Muscle layer of duodenum (tissue), 2 donors: ENCODE measurements around the gene TANC1.

Experiments
- H3K27ac ChIP-seq: one replicate; pipeline ENCODE4 v1.7.0; 2013; ENCODE audit warnings: mild to moderate bottlenecking, low read length
- H3K27me3 ChIP-seq: one replicate; pipeline ENCODE4 v1.7.0; 2013; ENCODE audit warnings: low read depth, mild to moderate bottlenecking, control low read depth, low read length
- H3K36me3 ChIP-seq, 2 donors: one replicate each; pipeline ENCODE4 v1.7.0; 2013; ENCODE audit warnings: low read length in 2 of 2, control low read depth in 1 of 2, mild to moderate bottlenecking in 1 of 2; ENCODE audit not compliant: insufficient read depth in 2 of 2, control insufficient read depth in 1 of 2
- H3K4me1 ChIP-seq, 2 donors: one replicate each; pipeline ENCODE4 v1.7.0; 2013; ENCODE audit warnings: low read length in 2 of 2, mild to moderate bottlenecking in 2 of 2, control low read depth in 1 of 2, moderate library complexity in 1 of 2; ENCODE audit not compliant: insufficient read depth in 2 of 2, control insufficient read depth in 1 of 2
- H3K4me3 ChIP-seq, 2 donors: one replicate each; pipeline ENCODE4 v1.7.0; 2013; ENCODE audit warnings: low read length in 2 of 2, low read depth in 1 of 2, mild to moderate bottlenecking in 1 of 2
- H3K9me3 ChIP-seq, 2 donors: one replicate each; pipeline ENCODE4 v1.7.0; 2013; ENCODE audit warnings: low read length in 2 of 2, control low read depth in 1 of 2, mild to moderate bottlenecking in 1 of 2; ENCODE audit not compliant: control insufficient read depth in 1 of 2
- donor health status: healthy.

TANC1 gene

GRCh38 chr2:158968396-158969161, at the start of gene TANC1:
TANC1 (plus strand) TSS chr2:158968640; CDS start chr2:159065911, 97,271 bp downstream.
- H3K4me3 ChIP-seq: peak within 1 kb of the TSS; percentile 83 to 87
- H3K9me3 ChIP-seq: no peaks in the 10 kb centered on the region
- no peaks in the 10 kb centered on the region for H3K27me3 ChIP-seq
- H3K36me3 ChIP-seq: no peaks in the 10 kb centered on the region
- H3K4me1 ChIP-seq: peaks cover 5 to 12% of the 10 kb centered on the region in 2 donors
- peak within 1 kb of the TSS; percentile 87 for H3K27ac ChIP-seq

DNA sequence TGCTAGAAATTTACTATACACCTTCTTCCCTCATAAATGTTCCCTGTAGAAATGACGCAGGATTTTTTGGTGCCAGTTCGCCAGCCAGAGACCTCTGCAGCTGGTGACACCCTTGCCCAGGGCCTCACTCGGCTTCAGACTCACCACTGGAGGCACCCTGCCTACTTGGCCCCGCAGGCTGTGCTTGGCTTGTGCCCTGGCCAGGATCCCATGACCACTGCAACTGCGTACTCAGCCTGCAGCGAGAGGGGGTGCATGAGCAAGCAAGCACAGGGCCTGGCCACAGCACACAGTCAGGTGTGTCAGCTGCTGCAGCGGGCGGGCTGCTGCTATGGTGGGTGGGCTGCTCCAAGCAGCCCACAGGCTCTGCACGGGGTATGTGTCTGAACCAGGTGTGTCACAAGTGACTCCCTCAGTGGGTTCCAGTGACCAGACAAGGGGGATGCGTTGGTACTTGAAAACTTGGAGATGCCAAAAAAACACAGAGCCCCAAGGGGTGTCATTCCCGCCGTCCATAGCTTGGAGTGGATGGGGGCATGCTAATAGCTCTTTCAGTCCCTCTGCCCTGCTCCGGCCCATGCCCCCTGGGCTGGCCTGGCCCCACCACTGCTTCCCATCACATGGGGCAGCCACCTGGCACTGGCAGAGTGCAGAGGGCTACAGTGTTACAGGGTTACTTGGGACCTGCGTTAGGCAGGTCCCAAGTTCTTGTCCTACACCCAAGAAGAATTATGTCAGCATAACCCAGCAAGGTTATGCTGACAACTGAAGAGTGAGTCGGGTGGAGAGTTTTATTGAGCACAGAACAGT, 46.6 kb upstream of the TANC1 start:
- H3K36me3 ChIP-seq: no peaks in the 10 kb centered on the region
- H3K27me3 ChIP-seq: no peaks in the 10 kb centered on the region
- peaks cover 0 to 2% of the 10 kb centered on the region in 2 donors for H3K9me3 ChIP-seq
- no peaks in the 10 kb centered on the region for H3K4me1 ChIP-seq
- no peak overlapping the region for H3K27ac ChIP-seq
- H3K4me3 ChIP-seq: no peak overlapping the region

DNA sequence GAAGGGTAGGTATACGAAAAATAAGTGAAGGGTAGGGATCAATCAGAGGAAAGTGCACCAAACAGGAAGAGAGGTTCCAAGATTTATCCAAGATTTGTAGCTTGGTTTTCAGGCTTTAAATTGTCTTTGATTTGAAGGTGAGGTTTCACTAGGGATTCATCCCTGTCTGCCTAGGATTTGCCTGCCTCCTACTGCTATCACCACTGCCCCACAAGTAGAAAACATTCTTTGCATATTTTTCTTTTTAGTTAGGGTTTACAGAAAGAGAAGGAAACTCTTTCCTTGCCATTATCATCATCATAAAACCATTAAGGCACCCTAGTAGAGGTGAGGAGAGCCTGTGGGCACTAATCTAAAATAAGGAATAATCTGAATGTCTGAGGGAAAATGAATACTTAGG, 45.8 kb upstream of the TANC1 start:
- H3K27ac ChIP-seq: no peak overlapping the region
- no peaks in the 10 kb centered on the region for H3K4me1 ChIP-seq
- no peak overlapping the region for H3K4me3 ChIP-seq
- H3K9me3 ChIP-seq: peaks cover 0 to 2% of the 10 kb centered on the region in 2 donors
- no peaks in the 10 kb centered on the region for H3K36me3 ChIP-seq
- no peaks in the 10 kb centered on the region for H3K27me3 ChIP-seq

- Histone ChIP-seq H3K4me3 (no peak overlapping the region), H3K4me1 (no peaks in the 10 kb centered on the region), H3K27me3 (no peaks in the 10 kb centered on the region), H3K36me3 (no peaks in the 10 kb centered on the region), H3K9me3 (peaks cover 0 to 2% of the 10 kb centered on the region in 2 donors), H3K27ac (no peak overlapping the region)
These were observed 45.3 kb upstream of the TANC1 start for GRCh38 chr2:158923180-158923594.

DNA sequence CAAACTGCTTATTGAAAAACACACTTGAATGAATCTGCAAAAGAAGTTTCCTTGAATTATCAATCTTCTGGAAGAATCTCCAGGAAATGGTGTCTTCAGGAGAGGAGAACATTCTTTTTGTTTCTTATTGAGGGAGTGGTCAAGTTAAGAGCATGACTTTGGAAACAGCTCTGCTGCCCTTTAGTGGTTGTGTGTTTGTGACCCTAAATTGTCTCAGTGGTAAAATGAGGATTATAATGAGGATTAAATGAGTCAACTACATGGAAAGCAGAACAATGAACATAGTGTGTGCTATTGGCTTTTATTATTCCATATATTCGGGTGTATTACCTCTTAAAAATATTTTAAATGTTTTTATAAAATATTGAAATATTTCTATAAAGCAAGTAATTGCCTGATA, 44.8 kb upstream of the TANC1 start:
- no peaks in the 10 kb centered on the region for H3K36me3 ChIP-seq
- H3K4me3 ChIP-seq: no peak overlapping the region
- H3K27ac ChIP-seq: no peak overlapping the region
- H3K4me1 ChIP-seq: no peaks in the 10 kb centered on the region
- H3K9me3 ChIP-seq: peaks cover 0 to 2% of the 10 kb centered on the region in 2 donors
- no peaks in the 10 kb centered on the region for H3K27me3 ChIP-seq

DNA sequence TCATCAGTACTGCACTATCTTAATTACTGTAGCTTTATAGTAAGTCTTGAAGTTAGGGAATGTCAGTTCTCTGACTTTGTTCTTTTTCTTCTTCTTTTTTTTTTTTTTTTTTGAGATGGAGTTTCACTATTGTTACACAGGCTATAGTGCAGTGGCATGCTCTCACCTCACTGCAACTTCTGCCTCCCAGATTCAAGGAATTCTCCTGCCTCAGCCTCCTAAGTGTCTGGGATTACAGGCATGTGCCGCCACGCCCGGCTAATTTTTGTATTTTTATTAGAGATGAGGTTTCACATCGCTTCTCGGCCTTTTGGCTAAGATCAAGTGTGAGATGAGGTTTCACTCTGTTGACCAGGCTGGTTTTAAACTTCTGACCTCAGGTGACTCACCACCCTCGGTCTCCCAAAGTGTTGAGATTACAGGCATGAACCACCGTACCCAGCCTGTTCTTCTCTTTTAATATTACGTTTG, 41.9 kb upstream of the TANC1 start:
- Histone ChIP-seq H3K27me3 (no peaks in the 10 kb centered on the region), H3K9me3 (peaks cover 0 to 2% of the 10 kb centered on the region in 2 donors), H3K27ac (no peak overlapping the region), H3K4me3 (no peak overlapping the region), H3K36me3 (no peaks in the 10 kb centered on the region), H3K4me1 (no peaks in the 10 kb centered on the region)

DNA sequence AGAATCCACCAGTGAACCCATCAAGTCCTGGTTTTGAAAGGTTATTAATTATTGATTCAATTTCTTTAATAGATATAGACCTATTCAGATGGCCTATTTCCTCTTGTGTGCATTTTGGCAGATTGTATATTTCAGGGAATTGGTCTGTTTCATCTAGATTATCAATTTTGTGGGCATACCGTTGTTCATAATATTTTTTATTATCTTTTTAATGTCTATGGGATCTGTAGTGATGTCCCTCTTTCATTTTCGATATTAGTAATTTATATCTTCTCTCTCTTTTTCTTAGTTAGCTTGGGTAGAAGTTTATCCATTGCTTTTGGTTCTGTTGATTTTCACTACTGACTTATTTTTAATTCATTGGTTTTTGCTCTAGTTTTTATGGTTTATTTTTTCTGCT, 39.9 kb upstream of the TANC1 start:
- peaks cover 0 to 2% of the 10 kb centered on the region in 2 donors for H3K9me3 ChIP-seq

DNA sequence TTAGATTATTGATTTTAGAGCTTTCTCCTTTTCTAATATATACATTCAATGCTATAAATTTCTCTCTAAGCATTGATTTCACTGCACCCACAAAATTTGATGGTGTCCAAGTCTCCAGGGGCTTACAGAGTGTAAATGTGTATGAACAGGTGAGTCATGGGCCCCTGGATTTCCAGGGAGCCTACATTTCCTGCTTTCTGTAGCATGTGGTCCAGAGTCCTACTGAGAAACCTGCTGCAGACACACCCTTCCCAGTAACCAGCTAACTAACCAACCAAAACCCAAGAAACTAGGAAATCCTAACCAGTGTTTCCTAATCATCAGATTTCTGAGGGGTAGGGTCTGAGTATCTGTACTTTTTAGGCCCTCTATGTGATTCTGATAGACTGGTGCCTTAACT, 39.5 kb upstream of the TANC1 start:
- Histone ChIP-seq H3K4me3 (no peak overlapping the region), H3K27ac (no peak overlapping the region), H3K36me3 (no peaks in the 10 kb centered on the region), H3K27me3 (no peaks in the 10 kb centered on the region), H3K9me3 (peaks cover 0 to 2% of the 10 kb centered on the region in 2 donors), H3K4me1 (no peaks in the 10 kb centered on the region)

More for the DNA sequence above, 39.9 kb upstream of the TANC1 start:
- H3K4me3 ChIP-seq: no peak overlapping the region
- H3K4me1 ChIP-seq: no peaks in the 10 kb centered on the region
- no peak overlapping the region for H3K27ac ChIP-seq
- H3K36me3 ChIP-seq: no peaks in the 10 kb centered on the region
- H3K27me3 ChIP-seq: no peaks in the 10 kb centered on the region

DNA sequence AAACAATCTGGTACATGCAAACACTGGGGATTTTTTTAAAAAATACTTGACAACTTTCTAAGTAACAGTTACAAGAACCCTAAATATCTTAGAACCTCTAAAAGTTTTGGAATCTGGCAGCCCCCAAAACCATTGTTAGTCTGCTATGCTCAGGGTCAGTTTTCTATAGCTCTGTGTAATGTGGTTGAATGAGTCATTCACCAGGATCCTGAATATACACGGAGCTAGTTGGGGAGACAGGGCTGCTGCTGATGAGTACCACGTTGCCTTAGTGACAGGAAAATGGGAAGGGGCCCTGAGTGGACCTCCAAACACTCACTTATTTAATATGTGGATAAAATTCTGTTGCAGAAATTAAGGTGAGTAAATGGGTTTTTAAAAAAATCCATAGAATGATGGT, 36.9 kb upstream of the TANC1 start:
- no peaks in the 10 kb centered on the region for H3K36me3 ChIP-seq
- no peak overlapping the region for H3K27ac ChIP-seq
- H3K27me3 ChIP-seq: no peaks in the 10 kb centered on the region
- no peaks in the 10 kb centered on the region for H3K9me3 ChIP-seq
- no peak overlapping the region for H3K4me3 ChIP-seq
- H3K4me1 ChIP-seq: no peaks in the 10 kb centered on the region

DNA sequence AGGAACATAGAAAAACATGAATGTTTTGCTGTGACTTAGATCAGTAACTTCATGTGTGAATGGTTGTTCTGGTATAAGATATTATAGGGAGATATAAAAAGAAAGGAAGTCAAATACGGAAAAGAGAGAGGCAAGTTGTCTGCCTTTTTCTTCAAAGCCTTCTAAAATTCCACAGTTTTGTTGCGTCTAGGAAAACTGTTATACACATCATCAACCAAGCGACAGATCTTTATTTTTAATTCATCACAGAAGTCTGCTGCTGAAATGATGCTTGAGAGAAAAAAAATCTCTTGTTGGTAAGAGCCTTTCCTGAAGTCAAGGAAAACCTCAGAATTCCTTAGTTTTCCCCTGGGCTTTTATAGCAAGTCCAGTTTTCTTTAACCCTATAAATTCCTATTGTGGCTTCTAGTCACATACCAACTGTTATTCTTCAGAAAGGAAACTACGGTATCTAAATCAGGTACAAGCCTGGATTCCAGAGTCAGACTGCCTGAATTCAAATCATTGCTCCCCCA, 36.3 kb upstream of the TANC1 start:
- Histone ChIP-seq H3K27me3 (no peaks in the 10 kb centered on the region), H3K4me1 (no peaks in the 10 kb centered on the region), H3K27ac (no peak overlapping the region), H3K9me3 (no peaks in the 10 kb centered on the region), H3K36me3 (no peaks in the 10 kb centered on the region), H3K4me3 (no peak overlapping the region)

DNA sequence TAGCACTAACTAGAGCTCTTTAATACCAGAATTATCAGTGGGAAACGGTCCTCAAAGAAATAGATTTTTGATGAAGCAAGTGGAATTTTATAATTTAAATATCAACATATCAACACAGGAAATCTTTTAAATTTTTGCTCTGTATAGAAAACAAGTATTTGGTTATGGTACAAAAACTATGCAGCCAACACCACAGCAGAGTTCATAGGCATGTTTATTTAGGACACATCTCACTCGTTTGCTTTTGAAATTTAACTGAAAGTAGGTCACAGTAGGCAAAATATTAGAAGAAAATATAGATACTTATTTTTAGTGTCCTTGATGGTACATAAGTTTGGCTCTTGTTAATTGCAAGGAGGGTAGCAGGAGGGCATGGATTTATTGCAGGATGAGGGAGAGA, 34.3 kb upstream of the TANC1 start:
- no peaks in the 10 kb centered on the region for H3K27me3 ChIP-seq
- H3K4me1 ChIP-seq: no peaks in the 10 kb centered on the region
- H3K9me3 ChIP-seq: no peaks in the 10 kb centered on the region
- no peaks in the 10 kb centered on the region for H3K36me3 ChIP-seq
- no peak overlapping the region for H3K4me3 ChIP-seq
- H3K27ac ChIP-seq: no peak overlapping the region
